GM19035 (cell line): ENCODE measurements around the gene MMP8.

Source experiments
- ATAC-seq: cut with Tn5 transposase; IDR thresholded peaks from one replicate; pipeline ENCODE4 v1.9.1; 2021; ENCODE audit not compliant: unreplicated experiment

MMP8 gene

DNA sequence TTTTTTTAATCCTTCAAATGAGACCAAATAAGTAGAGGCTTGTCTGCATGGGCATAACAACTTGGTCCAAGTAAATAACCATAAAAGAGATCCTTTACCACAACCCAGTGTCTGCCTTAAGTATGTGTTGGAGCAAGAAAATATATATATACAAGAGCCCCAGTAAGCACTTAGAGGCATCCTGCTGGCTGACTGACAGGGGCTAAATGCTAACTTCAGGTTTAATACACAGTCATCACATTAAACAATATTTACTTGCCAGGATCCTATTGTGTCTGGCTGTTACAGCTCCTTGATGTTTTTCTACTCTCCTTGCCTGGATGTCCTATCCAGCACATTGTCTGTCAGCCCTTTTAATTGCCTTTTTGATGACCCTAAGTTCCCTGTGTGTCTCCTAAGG lies 62.1 kb downstream of the MMP8 start:
- ATAC-seq: no peak
